Measurements from ENCODE around the gene ZNF800.
A peak's percentile ranks its signal among the peaks of the same experiment; 100 is the strongest.

The ZNF800 gene

GRCh38 chr7:127359011-127359410, 33.5 kb downstream of the ZNF800 start:
- no peak for TF ChIP-seq CTCF (IDR thresholded peaks at IDR 0.05)

GRCh38 chr7:127353897-127354296, 38.6 kb downstream of the ZNF800 start:
- no peak for TF ChIP-seq CTCF (IDR thresholded peaks at IDR 0.05)

- TF ChIP-seq CTCF (IDR thresholded peaks at IDR 0.05): no peak
These were observed 41.9 kb downstream of the ZNF800 start for GRCh38 chr7:127350586-127350985.

GRCh38 chr7:127349881-127350280, 42.6 kb downstream of the ZNF800 start:
- no peak for TF ChIP-seq CTCF (IDR thresholded peaks at IDR 0.05)

GRCh38 chr7:127348247-127348631, 44.3 kb downstream of the ZNF800 start:
- TF ChIP-seq CTCF (IDR thresholded peaks at IDR 0.05): no peak

GRCh38 chr7:127347567-127348246, 44.8 kb downstream of the ZNF800 start:
- peak; percentile 87 for TF ChIP-seq CTCF (IDR thresholded peaks at IDR 0.05)

- TF ChIP-seq CTCF (IDR thresholded peaks at IDR 0.05): no peak
These were observed 45.8 kb downstream of the ZNF800 start for GRCh38 chr7:127346575-127347256.

All from LNCAP (cell line).